IMR-90 (cell line): ENCODE measurements around the gene FES. TPM values are rescaled to one million over a fixed set of nuclear protein-coding genes. Genes with fewer than 3 reads are reported as not detected.

Experiments used
- ATAC-seq: fragments of 200-7000 bp; cut with Tn5 transposase; 2 replicates; pipeline ENCODE4 v1.9.1; 2020; ENCODE audit warnings: low read depth, mild to moderate bottlenecking, moderate library complexity
- BruUV-seq: library from RNA; stranded (reverse); fragments of 400-500 nt; replicated peaks from 2 replicates; lab custom pipeline; 2021; lab: Mats Ljungman, UMichigan
- CTCF ChIA-PET: fragments of 300-600 bp; formaldehyde crosslinking; extraction: SDS; loops from one replicate; lab custom pipeline; 2021; ENCODE audit warnings: antibody characterized with exemption; lab: Yijun Ruan, JAX
- POLR2A ChIA-PET: fragments of 300-600 bp; sonication (Branson Sonifier 250); formaldehyde crosslinking; loops from one replicate; lab custom pipeline; 2022; ENCODE audit warnings: antibody characterized with exemption; ENCODE audit not compliant: unreplicated experiment; lab: Charles Lee
- DNase-seq: peaks from one replicate; pipeline ENCODE4 v3.0.0; 2013
- H2AFZ ChIP-seq: replicated peaks from 2 replicates; pipeline ENCODE3; 2013; ENCODE audit warnings: low read length, mild to moderate bottlenecking; ENCODE audit not compliant: poor library complexity
- H2AK5ac ChIP-seq: 2 replicates; pipeline ENCODE4 v1.6.1; 2013; ENCODE audit warnings: low read depth, low read length, inconsistent platforms
- H2AK9ac ChIP-seq: replicated peaks from 2 replicates; pipeline ENCODE3; 2013; ENCODE audit warnings: mild to moderate bottlenecking, low read depth, low read length, moderate library complexity; ENCODE audit not compliant: poor library complexity
- H2BK120ac ChIP-seq: 2 replicates; pipeline ENCODE4 v1.6.1; 2013; ENCODE audit warnings: low read depth, low read length, inconsistent platforms
- H2BK15ac ChIP-seq: 3 replicates; pipeline ENCODE4 v1.6.1; 2013; ENCODE audit warnings: low read depth, low read length, inconsistent platforms
- H2BK20ac ChIP-seq: 2 replicates; pipeline ENCODE4 v1.6.1; 2013; ENCODE audit warnings: low read depth, mild to moderate bottlenecking, inconsistent platforms, low read length, moderate library complexity
- H2BK5ac ChIP-seq: 2 replicates; pipeline ENCODE4 v1.6.1; 2013; ENCODE audit warnings: mild to moderate bottlenecking, low read depth, low read length, inconsistent platforms; ENCODE audit not compliant: poor library complexity, severe bottlenecking
- H3K14ac ChIP-seq: replicated peaks from 2 replicates; pipeline ENCODE4 v1.6.1; 2013; ENCODE audit warnings: low read depth, low read length, inconsistent platforms
- H3K18ac ChIP-seq: 2 replicates; pipeline ENCODE4 v1.6.1; 2013; ENCODE audit warnings: low read depth, low read length, control low read depth
- H3K23ac ChIP-seq: 2 replicates; pipeline ENCODE4 v1.6.1; 2013; ENCODE audit warnings: low read depth, low read length, inconsistent platforms
- H3K27ac ChIP-seq: 2 replicates; pipeline ENCODE4 v1.5.1; 2013; ENCODE audit warnings: mild to moderate bottlenecking, control low read depth, low read length; ENCODE audit not compliant: insufficient read depth
- H3K27me3 ChIP-seq: 2 replicates; pipeline ENCODE4 v1.6.1; 2013; ENCODE audit warnings: low read length; ENCODE audit not compliant: control insufficient read depth, insufficient read depth
- H3K36me3 ChIP-seq: 2 replicates; pipeline ENCODE4 v1.6.1; 2013; ENCODE audit warnings: low read length, mixed read lengths; ENCODE audit not compliant: control insufficient read depth, insufficient read depth
- H3K4ac ChIP-seq: 2 replicates; pipeline ENCODE4 v1.6.1; 2013; ENCODE audit warnings: low read depth, low read length, inconsistent platforms
- H3K4me1 ChIP-seq: 2 replicates; pipeline ENCODE4 v1.6.1; 2013; ENCODE audit warnings: low read length, mixed read lengths; ENCODE audit not compliant: control insufficient read depth, insufficient read depth
- H3K4me2 ChIP-seq: 2 replicates; pipeline ENCODE4 v1.6.1; 2013; ENCODE audit warnings: low read depth, mild to moderate bottlenecking, control low read depth, low read length, moderate library complexity
- H3K4me3 ChIP-seq: 2 replicates; pipeline ENCODE4 v1.5.1; 2013; ENCODE audit warnings: low read depth, mild to moderate bottlenecking, control low read depth, low read length, moderate library complexity; ENCODE audit not compliant: insufficient read depth
- H3K56ac ChIP-seq: 2 replicates; pipeline ENCODE4 v1.6.1; 2013; ENCODE audit warnings: low read length, inconsistent platforms; ENCODE audit not compliant: insufficient read depth; ENCODE audit errors: extremely low read depth
- H3K79me1 ChIP-seq, 2 experiments: 2 replicates each; pipeline ENCODE4 v1.6.1; 2013; ENCODE audit warnings: low read length in 2 of 2, inconsistent platforms in 1 of 2, low read depth in 1 of 2
- H3K9ac ChIP-seq: 2 replicates; pipeline ENCODE4 v1.6.1; 2013; ENCODE audit warnings: low read depth, low read length, control low read depth
- H3K9me1 ChIP-seq: 2 replicates; pipeline ENCODE4 v1.6.1; 2013; ENCODE audit warnings: low read length, inconsistent platforms; ENCODE audit not compliant: insufficient read depth
- H3K9me3 ChIP-seq: 2 replicates; pipeline ENCODE4 v1.6.1; 2013; ENCODE audit warnings: low read length; ENCODE audit not compliant: control insufficient read depth, insufficient read depth
- H4K20me1 ChIP-seq: 2 replicates; pipeline ENCODE4 v1.6.1; 2013; ENCODE audit warnings: low read length, inconsistent platforms; ENCODE audit not compliant: insufficient read depth
- H4K5ac ChIP-seq: 2 replicates; pipeline ENCODE4 v1.6.1; 2013; ENCODE audit warnings: mild to moderate bottlenecking, low read depth, low read length, control low read depth
- H4K8ac ChIP-seq, 2 experiments: 2 replicates each; pipeline ENCODE4 v1.6.1; 2013; ENCODE audit warnings: low read depth in 2 of 2, low read length in 2 of 2, control low read depth in 1 of 2, inconsistent platforms in 1 of 2
- H4K91ac ChIP-seq: 2 replicates; pipeline ENCODE4 v1.6.1; 2013; ENCODE audit warnings: low read depth, low read length, inconsistent platforms; ENCODE audit not compliant: insufficient read depth
- MAZ ChIP-seq: IDR thresholded peaks from 2 replicates; pipeline ENCODE4 v1.6.1; 2012; ENCODE audit warnings: low read depth, mild to moderate bottlenecking, low read length, improper control_type of control experiment, moderate library complexity, borderline replicate concordance
- MXI1 ChIP-seq: IDR thresholded peaks from 2 replicates; pipeline ENCODE4 v1.6.1; 2012; ENCODE audit warnings: low read depth, mild to moderate bottlenecking, low read length, moderate library complexity, borderline replicate concordance
- WGBS, 2 experiments: methylation state at CpG; one replicate each; pipeline versions ENCODE4 v1.1.5 to v1.1.7; 2013; ENCODE audit warnings: missing lambda C conversion rate in 2 of 2; ENCODE audit not compliant: insufficient read length in 1 of 2; ENCODE audit errors: extremely low coverage in 2 of 2; 5-methylcytosine and 5-hydroxymethylcytosine counted together
- dilution Hi-C: fragments of 300-500 bp; cut with HindIII; formaldehyde crosslinking; loops from one replicate; pipeline ENCODE4 v1.14.3; 2018; ENCODE audit warnings: low sequenced_read_pairs; ENCODE audit not compliant: unreplicated experiment
- in situ Hi-C: fragments of 300-500 bp; cut with MboI; formaldehyde crosslinking; loops from 3 replicates; pipeline ENCODE4 v1.14.3; 2019; ENCODE audit warnings: low sequenced_read_pairs, inconsistent platforms, mixed read lengths
- intact Hi-C: fragments of 100-400 bp; cut with micrococcal nuclease; formaldehyde crosslinking; loops from 2 replicates; pipeline ENCODE4 v1.10.0; 2022
- polyA plus RNA-seq, 3 experiments: library from polyadenylated mRNA; depleted of rRNA; stranded (reverse); fragments of >200 nt; gene quantifications; 2 replicates each; pipeline ENCODE4 v1.2.3, GENCODE V29; 2012; ENCODE audit warnings: low replicate concordance in 1 of 3
- total RNA-seq: library from RNA; depleted of rRNA; stranded (reverse); fragments of >200 nt; gene quantifications from 2 replicates; pipeline ENCODE4 v1.2.3, GENCODE V29; 2012
- TF ChIP-seq, protein P1 (sequence below): fragments of 150-350 bp; IDR thresholded peaks from 2 replicates; pipeline ENCODE4 v1.6.1; 2017; ENCODE audit warnings: mild to moderate bottlenecking, antibody characterized with exemption, low read length, low read depth

Gene FES
- total and polyA plus RNA-seq, 2 of the 4 experiments (the other 2 are of a cell fraction): 10.5 to 11.7 TPM

DNA sequence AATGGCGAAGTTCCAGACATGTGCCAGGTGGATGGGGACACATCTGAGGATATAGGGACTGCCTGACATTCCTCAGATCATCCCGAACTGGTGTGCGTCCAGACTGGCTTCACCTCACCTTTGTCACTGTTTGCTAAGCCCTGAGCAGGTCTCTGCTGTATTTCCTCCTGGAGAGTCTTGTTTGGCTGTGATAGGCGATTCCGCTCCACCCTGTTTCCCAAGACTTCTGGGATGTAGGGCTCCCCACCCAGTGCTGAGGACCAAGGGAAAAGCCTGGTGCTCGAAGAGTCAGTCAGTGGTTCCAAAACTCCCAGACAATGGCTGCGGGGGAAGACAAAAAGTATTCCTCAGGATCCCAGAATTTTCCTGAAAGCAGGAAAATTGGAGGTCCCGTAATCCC, 27.0 kb upstream of the FES start:
- DNase-seq: no peak
- ChIA-PET CTCF (no interaction called here), POLR2A (no interaction called here)
- Histone ChIP-seq H2AFZ (no peak overlapping the region), H3K23ac (no peak overlapping the region), H3K14ac (no peak overlapping the region), H3K9me1 (peaks cover 3% of the 10 kb centered on the region; the same call in 1 of the 2 replicates), H3K4me2 (no peak overlapping the region), H4K5ac (no peak overlapping the region), H3K36me3 (no peaks in the 10 kb centered on the region), H3K79me1 (no peaks in the 10 kb centered on the region), H3K4me3 (no peak overlapping the region), H3K4me1 (peaks cover 7% of the 10 kb centered on the region), H2BK20ac (no peak overlapping the region), H2AK9ac (no peak overlapping the region), H2BK15ac (no peak overlapping the region), H4K8ac (no peak overlapping the region), H4K20me1 (no peaks in the 10 kb centered on the region), H3K9ac (no peak overlapping the region), H4K91ac (no peak overlapping the region), H3K9me3 (no peaks in the 10 kb centered on the region), H3K56ac (no peak overlapping the region), H3K27me3 (no peaks in the 10 kb centered on the region), H3K4ac (no peak overlapping the region), H2BK120ac (no peak overlapping the region), H3K18ac (no peak overlapping the region), H2AK5ac (no peak overlapping the region), H2BK5ac (no peak overlapping the region), H3K27ac (no peak overlapping the region)
- dilution Hi-C loops (no loop called here), in situ Hi-C loops (no loop called here), intact Hi-C loops (no loop called here)
- no peak for TF ChIP-seq MAZ
- no peak for TF ChIP-seq MXI1
- TF ChIP-seq, protein P1, sequence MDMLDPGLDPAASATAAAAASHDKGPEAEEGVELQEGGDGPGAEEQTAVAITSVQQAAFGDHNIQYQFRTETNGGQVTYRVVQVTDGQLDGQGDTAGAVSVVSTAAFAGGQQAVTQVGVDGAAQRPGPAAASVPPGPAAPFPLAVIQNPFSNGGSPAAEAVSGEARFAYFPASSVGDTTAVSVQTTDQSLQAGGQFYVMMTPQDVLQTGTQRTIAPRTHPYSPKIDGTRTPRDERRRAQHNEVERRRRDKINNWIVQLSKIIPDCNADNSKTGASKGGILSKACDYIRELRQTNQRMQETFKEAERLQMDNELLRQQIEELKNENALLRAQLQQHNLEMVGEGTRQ: no peak
- BruUV-seq: no TSS peak
- no peak for ATAC-seq
- WGBS, 2 experiments: 93% methylated on average over 3 of the region's 8 CpGs; no CpG with 5 or more reads in 1 of the 2 experiments
